Fibroblast of lung (primary cell): ENCODE data around the gene ZFTA. TPM values are rescaled to one million over a fixed set of nuclear protein-coding genes. Genes with fewer than 3 reads are reported as not detected.
A peak's percentile ranks its signal among the peaks of the same experiment; 100 is the strongest.

Source experiments
- DNase-seq, 2 donors: peaks; one replicate each; pipeline versions ENCODE4 v3.0.0 to v3.0.0-alpha.2; 2010; ENCODE audit warnings: low read depth in 2 of 2
- H2AFZ ChIP-seq: 2 replicates; pipeline ENCODE4 v1.5.1; 2012; ENCODE audit warnings: low read length, control low read depth, inconsistent platforms
- H3K27ac ChIP-seq: 2 replicates; pipeline ENCODE4 v1.5.1; 2011; ENCODE audit warnings: low read length, control low read depth; ENCODE audit not compliant: insufficient read depth
- H3K27me3 ChIP-seq: 2 replicates; pipeline ENCODE4 v1.5.1; 2011; ENCODE audit warnings: mild to moderate bottlenecking, low read length; ENCODE audit not compliant: control insufficient read depth, insufficient read depth
- H3K36me3 ChIP-seq: 2 replicates; pipeline ENCODE4 v1.5.1; 2011; ENCODE audit warnings: low read length; ENCODE audit not compliant: control insufficient read depth, insufficient read depth
- H3K4me1 ChIP-seq: 2 replicates; pipeline ENCODE4 v1.5.1; 2011; ENCODE audit warnings: low read length; ENCODE audit not compliant: control insufficient read depth, insufficient read depth; ENCODE audit errors: extremely low read depth
- H3K4me2 ChIP-seq: 2 replicates; pipeline ENCODE4 v1.5.1; 2011; ENCODE audit warnings: low read length, control low read depth; ENCODE audit not compliant: insufficient read depth; ENCODE audit errors: extremely low read depth
- H3K4me3 ChIP-seq, 4 experiments: fragments of 200-600 bp in 1 of 4; sonication (generic) in 1 of 4; replicated peaks in 1 of 4; 2 replicates each; pipeline ENCODE4 v1.5.1; 2011 to 2016; ENCODE audit warnings: low read length in 4 of 4, low read depth in 3 of 4, mild to moderate bottlenecking in 3 of 4, control low read depth in 2 of 4, inconsistent platforms in 1 of 4, mixed read lengths in 1 of 4; ENCODE audit not compliant: insufficient read depth in 1 of 4; ENCODE audit errors: control extremely low read depth in 1 of 4
- H3K79me2 ChIP-seq: 2 replicates; pipeline ENCODE4 v1.5.1; 2012; ENCODE audit warnings: mild to moderate bottlenecking, low read length, inconsistent platforms; ENCODE audit not compliant: control insufficient read depth, insufficient read depth
- H3K9ac ChIP-seq: 2 replicates; pipeline ENCODE4 v1.5.1; 2011; ENCODE audit warnings: mild to moderate bottlenecking, low read length, control low read depth; ENCODE audit not compliant: insufficient read depth
- H3K9me3 ChIP-seq: 2 replicates; pipeline ENCODE4 v1.5.1; 2012; ENCODE audit warnings: low read depth, low read length; ENCODE audit not compliant: control insufficient read depth, insufficient read depth
- H4K20me1 ChIP-seq: 2 replicates; pipeline ENCODE4 v1.5.1; 2011; ENCODE audit warnings: low read length; ENCODE audit not compliant: control insufficient read depth, insufficient read depth; ENCODE audit errors: extremely low read depth
- CTCF ChIP-seq, 2 donors: IDR thresholded peaks in 1 of 2; conservative IDR thresholded peaks in 1 of 2; 1 replicate in 1 of 2; 2 replicates in 1 of 2; pipeline ENCODE4 v1.5.1; 2011 to 2012; ENCODE audit warnings: low read length in 2 of 2, control low read depth in 1 of 2, inconsistent platforms in 1 of 2, low read depth in 1 of 2, mild to moderate bottlenecking in 1 of 2
- EZH2 ChIP-seq: IDR thresholded peaks from 2 replicates; pipeline ENCODE4 v1.5.1; 2012; ENCODE audit warnings: low read length, control low read depth, mild to moderate bottlenecking; ENCODE audit errors: missing control alignments
- polyA plus RNA-seq, 2 donors: library from polyadenylated mRNA; depleted of rRNA in 1 of 2; stranded (reverse) in 1 of 2; unstranded in 1 of 2; fragments of >200 nt; gene quantifications; 2 replicates each; pipeline ENCODE4 v1.2.1, GENCODE V29; 2011 to 2012; ENCODE audit warnings: missing spikeins in 1 of 2
- total RNA-seq: library from RNA; depleted of rRNA; stranded (reverse); fragments of >200 nt; gene quantifications from 2 replicates; pipeline ENCODE4 v1.2.1, GENCODE V29; 2014

ZFTA gene
- total and polyA plus RNA-seq, 2 donors (not counting 1 experiment from before 2014, with no cell fraction given), result 5.4 to 12.9 TPM

GRCh38 chr11:63791495-63792167 is 23.1 kb upstream of the ZFTA start:
- H3K36me3 ChIP-seq, result no peaks in the 10 kb centered on the region
- no peak overlapping the region for H3K4me3 ChIP-seq
- H3K9ac ChIP-seq, result no peak overlapping the region
- no peak overlapping the region for H3K27ac ChIP-seq
- no peaks in the 10 kb centered on the region for H3K9me3 ChIP-seq
- H4K20me1 ChIP-seq, result no peaks in the 10 kb centered on the region
- no peaks in the 10 kb centered on the region for H3K79me2 ChIP-seq
- H3K4me2 ChIP-seq, result no peak overlapping the region
- H3K27me3 ChIP-seq, result no peaks in the 10 kb centered on the region
- no peak overlapping the region for H2AFZ ChIP-seq
- DNase-seq, result peak in 1 of 2 donors; percentile 29
- H3K4me1 ChIP-seq, result no peaks in the 10 kb centered on the region
- TF ChIP-seq EZH2 (no peak), CTCF (conservative IDR thresholded peaks at IDR 0.05 in 1 of 2, IDR thresholded peaks at IDR 0.05 in 1 of 2; ENCODE audit: low read depth in 1 of 2, low read length in 2 of 2) (no peak)

DNA sequence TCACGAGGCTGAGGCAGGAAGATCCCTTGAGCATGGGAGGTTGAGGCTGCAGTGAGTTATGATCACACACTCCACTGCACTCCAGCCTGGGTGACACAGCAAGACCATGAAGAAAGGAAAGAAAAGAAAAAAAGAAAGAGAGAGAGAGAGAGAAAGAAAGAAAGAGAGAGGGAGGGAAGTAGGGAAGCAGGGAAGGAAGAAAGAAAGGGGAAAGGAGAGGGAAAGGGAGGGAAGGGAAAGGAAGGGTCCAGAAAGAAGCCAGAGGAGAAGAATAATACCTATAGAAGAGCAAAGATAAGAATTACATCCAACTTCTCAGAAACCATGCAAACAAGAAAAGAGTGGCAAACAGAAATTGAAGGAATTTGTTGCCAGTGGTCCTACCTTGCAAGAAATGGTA is 17.2 kb upstream of the ZFTA start:
- no peak overlapping the region for H3K4me2 ChIP-seq
- H3K36me3 ChIP-seq, result no peaks in the 10 kb centered on the region
- no peaks in the 10 kb centered on the region for H4K20me1 ChIP-seq
- TF ChIP-seq EZH2 (no peak), CTCF (conservative IDR thresholded peaks at IDR 0.05 in 1 of 2, IDR thresholded peaks at IDR 0.05 in 1 of 2; ENCODE audit: low read depth in 1 of 2, low read length in 2 of 2) (no peak)
- no peaks in the 10 kb centered on the region for H3K9me3 ChIP-seq
- no peak overlapping the region for H3K4me3 ChIP-seq
- H2AFZ ChIP-seq, result no peak overlapping the region
- H3K27me3 ChIP-seq, result no peaks in the 10 kb centered on the region
- H3K4me1 ChIP-seq, result no peaks in the 10 kb centered on the region
- no peak overlapping the region for H3K9ac ChIP-seq
- DNase-seq, result no peak
- no peaks in the 10 kb centered on the region for H3K79me2 ChIP-seq
- H3K27ac ChIP-seq, result no peak overlapping the region

DNA sequence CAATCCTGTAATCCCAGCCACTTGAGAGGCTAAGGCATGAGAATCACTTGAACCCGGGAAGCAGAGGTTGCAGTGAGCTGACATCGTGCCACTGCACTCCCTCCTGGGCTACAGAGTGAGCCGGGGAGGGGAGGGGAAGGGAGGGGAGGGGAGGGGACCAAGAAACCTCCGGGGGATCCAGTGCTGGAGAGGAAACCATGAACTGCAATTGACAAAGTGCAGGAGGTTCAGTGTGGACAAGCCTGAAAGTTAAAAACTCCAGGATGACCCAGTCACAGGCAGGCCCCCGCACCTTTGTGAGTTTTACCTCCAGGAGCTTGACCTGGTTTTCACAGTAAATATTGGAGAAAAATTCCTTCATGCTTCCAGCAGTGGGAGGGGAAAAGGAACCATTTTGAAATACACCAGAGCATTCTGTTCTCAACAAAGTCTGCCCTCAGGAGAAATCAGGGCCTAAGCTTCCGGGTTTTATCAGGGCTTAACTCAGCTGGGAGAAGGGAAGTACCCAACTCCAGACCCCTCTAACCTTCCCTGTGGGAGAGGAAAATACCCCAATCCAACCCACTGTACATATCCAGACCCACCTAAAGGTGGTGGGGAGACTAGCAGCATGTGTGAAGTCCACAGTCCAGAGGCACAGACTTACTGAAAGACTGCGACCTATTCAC is 15.5 kb upstream of the ZFTA start:
- H3K4me3 ChIP-seq, result no peak overlapping the region
- H3K9ac ChIP-seq, result no peak overlapping the region
- H3K27me3 ChIP-seq, result no peaks in the 10 kb centered on the region
- no peak overlapping the region for H3K4me2 ChIP-seq
- TF ChIP-seq CTCF (conservative IDR thresholded peaks at IDR 0.05 in 1 of 2, IDR thresholded peaks at IDR 0.05 in 1 of 2; ENCODE audit: low read depth in 1 of 2, low read length in 2 of 2) (no peak), EZH2 (no peak)
- no peak overlapping the region for H2AFZ ChIP-seq
- no peaks in the 10 kb centered on the region for H3K9me3 ChIP-seq
- no peak overlapping the region for H3K27ac ChIP-seq
- H3K79me2 ChIP-seq, result no peaks in the 10 kb centered on the region
- H3K4me1 ChIP-seq, result no peaks in the 10 kb centered on the region
- H3K36me3 ChIP-seq, result no peaks in the 10 kb centered on the region
- DNase-seq, result no peak
- H4K20me1 ChIP-seq, result no peaks in the 10 kb centered on the region
